Esophagus muscularis mucosa (tissue), 4 donors: ENCODE results near the gene VRK1. TPM values are rescaled to one million over a fixed set of nuclear protein-coding genes. Genes with fewer than 3 reads are reported as not detected.

Experiments
- DNase-seq: peaks from one replicate; pipeline ENCODE4 v3.0.0-alpha.2; 2017; ENCODE audit errors: extremely low spot score
- H3K27ac ChIP-seq, 4 donors: fragments of 200-600 bp; sonication (generic); replicated peaks in 1 of 4; 1 replicate in 3 of 4; 2 replicates in 1 of 4; pipeline ENCODE4 v1.5.1; 2016 to 2019; ENCODE audit warnings: mild to moderate bottlenecking in 1 of 4
- H3K27me3 ChIP-seq, 4 donors: fragments of 200-600 bp; sonication (generic); one replicate each; pipeline versions ENCODE4 v1.5.1 to v1.6.0; 2016 to 2019
- H3K36me3 ChIP-seq, 4 donors: fragments of 200-600 bp; sonication (generic); one replicate each; pipeline ENCODE4 v1.5.1; 2016 to 2019
- H3K4me1 ChIP-seq, 4 donors: fragments of 200-600 bp; sonication (generic); one replicate each; pipeline ENCODE4 v1.5.1; 2016 to 2019
- H3K4me3 ChIP-seq, 4 donors: fragments of 200-600 bp; sonication (generic); 1 replicate in 2 of 4; 2 replicates in 2 of 4; pipeline ENCODE4 v1.5.1; 2016 to 2019; ENCODE audit warnings: mild to moderate bottlenecking in 4 of 4, moderate library complexity in 1 of 4
- H3K9me3 ChIP-seq, 4 donors: fragments of 200-600 bp; sonication (generic); 1 replicate in 3 of 4; 2 replicates in 1 of 4; pipeline ENCODE4 v1.5.1; 2016 to 2019
- EP300 ChIP-seq: sonication (generic); formaldehyde crosslinking; IDR thresholded peaks from one replicate; pipeline ENCODE4 v1.6.1; 2017; ENCODE audit warnings: antibody characterized with exemption
- POLR2A ChIP-seq: fragments of 450-650 bp; IDR thresholded peaks from one replicate; pipeline ENCODE4 v1.6.1; 2017; ENCODE audit warnings: antibody characterized with exemption, moderate library complexity, mild to moderate bottlenecking, low read depth
- POLR2AphosphoS5 ChIP-seq, 2 donors: sonication (generic); formaldehyde crosslinking; IDR thresholded peaks; one replicate each; pipeline ENCODE4 v1.6.1; 2017; ENCODE audit warnings: antibody characterized with exemption in 2 of 2
- WGBS: methylation state at CpG from one replicate; pipeline ENCODE4 v1.1.5; 2018; 5-methylcytosine and 5-hydroxymethylcytosine counted together
- intact Hi-C: fragments of 100-400 bp; cut with DNase I; formaldehyde crosslinking; loops from one replicate; pipeline ENCODE4 v1.15.1; 2023
- total RNA-seq, 4 donors: library from RNA; depleted of rRNA; stranded (reverse); fragments of >200 nt; gene quantifications; one replicate each; pipeline versions ENCODE4 v1.1.0 to v1.2.1, GENCODE V29; 2016
- TF ChIP-seq, protein P1 (sequence below), 3 experiments: fragments of 200-600 bp in 2 of 3; fragments of 450-650 bp in 1 of 3; sonication (generic) in 2 of 3; IDR thresholded peaks; one replicate each; pipeline ENCODE4 v1.5.1; 2017 to 2019; ENCODE audit warnings: antibody characterized with exemption in 3 of 3, mild to moderate bottlenecking in 2 of 3, moderate library complexity in 1 of 3

The VRK1 gene
- total RNA-seq, 4 donors from 2014 or later = 10.1 to 17.9 (median 14.3) TPM

GRCh38 chr14:96905825-96906224 lies 108.6 kb downstream of the VRK1 start:
- TF ChIP-seq, protein P1, sequence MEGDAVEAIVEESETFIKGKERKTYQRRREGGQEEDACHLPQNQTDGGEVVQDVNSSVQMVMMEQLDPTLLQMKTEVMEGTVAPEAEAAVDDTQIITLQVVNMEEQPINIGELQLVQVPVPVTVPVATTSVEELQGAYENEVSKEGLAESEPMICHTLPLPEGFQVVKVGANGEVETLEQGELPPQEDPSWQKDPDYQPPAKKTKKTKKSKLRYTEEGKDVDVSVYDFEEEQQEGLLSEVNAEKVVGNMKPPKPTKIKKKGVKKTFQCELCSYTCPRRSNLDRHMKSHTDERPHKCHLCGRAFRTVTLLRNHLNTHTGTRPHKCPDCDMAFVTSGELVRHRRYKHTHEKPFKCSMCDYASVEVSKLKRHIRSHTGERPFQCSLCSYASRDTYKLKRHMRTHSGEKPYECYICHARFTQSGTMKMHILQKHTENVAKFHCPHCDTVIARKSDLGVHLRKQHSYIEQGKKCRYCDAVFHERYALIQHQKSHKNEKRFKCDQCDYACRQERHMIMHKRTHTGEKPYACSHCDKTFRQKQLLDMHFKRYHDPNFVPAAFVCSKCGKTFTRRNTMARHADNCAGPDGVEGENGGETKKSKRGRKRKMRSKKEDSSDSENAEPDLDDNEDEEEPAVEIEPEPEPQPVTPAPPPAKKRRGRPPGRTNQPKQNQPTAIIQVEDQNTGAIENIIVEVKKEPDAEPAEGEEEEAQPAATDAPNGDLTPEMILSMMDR (IDR thresholded peaks at IDR 0.05) = no peak
- no peak for TF ChIP-seq POLR2AphosphoS5 (IDR thresholded peaks at IDR 0.05)
- TF ChIP-seq EP300 = no peak
- no peak for TF ChIP-seq POLR2A
- 74% methylated on average over 3 of the region's 3 CpGs for WGBS
- Histone ChIP-seq H3K9me3 (peaks cover 0 to 25% (median 8%) of the 10 kb centered on the region in 4 donors), H3K27ac (no peak overlapping the region), H3K4me1 (no peaks in the 10 kb centered on the region), H3K36me3 (no peaks in the 10 kb centered on the region), H3K27me3 (no peaks in the 10 kb centered on the region), H3K4me3 (no peak overlapping the region)
- no peak for DNase-seq
- intact Hi-C loops = no loop called here

DNA sequence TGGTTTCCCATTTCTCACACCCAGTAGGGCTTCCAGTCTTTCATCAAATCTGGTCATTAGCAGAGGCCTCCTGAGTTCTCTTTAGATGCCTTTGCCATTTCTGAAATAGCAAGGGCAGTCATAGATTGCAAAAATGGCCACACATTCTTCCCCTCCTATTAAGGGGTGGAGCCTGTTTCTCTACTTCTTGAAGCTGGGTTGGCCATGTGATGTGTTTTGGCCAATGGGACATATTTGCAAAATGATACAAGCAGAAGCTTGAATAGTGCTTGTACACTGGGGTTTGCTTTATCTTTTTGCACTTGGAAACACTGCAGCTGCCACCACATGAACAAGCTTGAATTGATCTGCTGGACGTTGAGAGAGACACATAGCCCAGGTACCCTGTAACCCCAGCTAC lies 109.3 kb downstream of the VRK1 start:
- Histone ChIP-seq H3K36me3 (no peaks in the 10 kb centered on the region), H3K27ac (no peak overlapping the region), H3K27me3 (no peaks in the 10 kb centered on the region), H3K9me3 (peaks cover 0 to 25% (median 8%) of the 10 kb centered on the region in 4 donors), H3K4me3 (no peak overlapping the region), H3K4me1 (no peaks in the 10 kb centered on the region)
- TF ChIP-seq, protein P1 (IDR thresholded peaks at IDR 0.05) = no peak
- no peak for TF ChIP-seq EP300
- intact Hi-C loops = no loop called here
- DNase-seq = no peak
- 91% methylated on average over 1 of the region's 1 CpG for WGBS

DNA sequence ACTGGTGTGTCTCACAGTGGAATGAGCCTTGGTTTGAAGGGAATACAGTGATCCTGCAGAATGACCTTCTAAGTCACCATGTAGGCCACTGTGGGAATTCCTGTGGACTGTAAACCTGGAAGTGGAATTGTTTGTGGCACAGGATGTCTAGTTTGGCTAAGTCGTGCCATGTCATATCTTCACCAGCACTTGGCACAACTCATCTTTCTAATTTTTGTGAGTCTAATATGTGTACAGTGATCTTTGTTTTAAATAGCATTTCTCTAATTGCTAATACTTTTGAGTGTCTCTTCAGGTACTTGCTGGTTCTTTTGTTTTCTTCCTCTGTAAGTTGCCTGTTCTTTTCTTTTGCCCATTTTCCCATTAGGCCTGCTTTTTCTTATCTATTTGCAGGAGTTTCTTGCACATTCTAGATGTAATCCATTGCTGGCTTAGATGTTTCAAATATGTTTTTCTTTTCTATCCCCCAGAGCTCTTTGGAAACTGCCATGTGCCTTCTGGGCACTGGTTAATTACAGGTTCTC lies 112.7 kb downstream of the VRK1 start:
- Histone ChIP-seq H3K36me3 (no peaks in the 10 kb centered on the region), H3K9me3 (peaks cover 0 to 34% (median 12%) of the 10 kb centered on the region in 4 donors), H3K27ac (no peak overlapping the region), H3K27me3 (no peaks in the 10 kb centered on the region), H3K4me1 (no peaks in the 10 kb centered on the region), H3K4me3 (no peak overlapping the region)
- 88% methylated on average over 1 of the region's 1 CpG for WGBS
- intact Hi-C loops = no loop called here
- no peak for DNase-seq
- TF ChIP-seq, protein P1 (IDR thresholded peaks at IDR 0.05) = no peak
- no peak for TF ChIP-seq POLR2A
- TF ChIP-seq POLR2AphosphoS5 (IDR thresholded peaks at IDR 0.05) = no peak
- no peak for TF ChIP-seq EP300

- H3K27ac ChIP-seq = no peak overlapping the region
- no peak for DNase-seq
- H3K27me3 ChIP-seq = no peaks in the 10 kb centered on the region
- TF ChIP-seq, protein P1 (IDR thresholded peaks at IDR 0.05) = no peak
- TF ChIP-seq POLR2AphosphoS5 (IDR thresholded peaks at IDR 0.05) (no peak), POLR2A (no peak), EP300 (no peak)
- H3K4me1 ChIP-seq = no peaks in the 10 kb centered on the region
- WGBS = 54% methylated on average over 6 of the region's 6 CpGs
- peaks cover 0 to 34% (median 12%) of the 10 kb centered on the region in 4 donors for H3K9me3 ChIP-seq
- intact Hi-C loops = no loop called here
- no peaks in the 10 kb centered on the region for H3K36me3 ChIP-seq
- no peak overlapping the region for H3K4me3 ChIP-seq
These were observed 114.4 kb downstream of the VRK1 start for GRCh38 chr14:96911499-96912149.
